Ishikawa (cell line): ENCODE results near the gene PRKCE.

Experiments
- CEBPB ChIP-seq: IDR thresholded peaks from 2 replicates; pipeline ENCODE4 v1.6.1; 2012
- EGR1 ChIP-seq: IDR thresholded peaks from 2 replicates; pipeline ENCODE4 v1.6.1; 2012
- EP300 ChIP-seq: IDR thresholded peaks from 2 replicates; pipeline ENCODE4 v1.6.1; 2012; ENCODE audit warnings: borderline replicate concordance
- FOXM1 ChIP-seq: IDR thresholded peaks from 2 replicates; pipeline ENCODE4 v1.6.1; 2012; ENCODE audit warnings: low read depth, borderline replicate concordance
- MAX ChIP-seq: IDR thresholded peaks from 2 replicates; pipeline ENCODE4 v1.6.1; 2012
- NFIC ChIP-seq: IDR thresholded peaks from 2 replicates; pipeline ENCODE4 v1.6.1; 2012
- RAD21 ChIP-seq: IDR thresholded peaks from 2 replicates; pipeline ENCODE4 v1.6.1; 2012; ENCODE audit warnings: low read depth
- REST ChIP-seq: IDR thresholded peaks from 2 replicates; pipeline ENCODE4 v1.6.1; 2012; ENCODE audit warnings: low read depth, mild to moderate bottlenecking
- TAF1 ChIP-seq: IDR thresholded peaks from 2 replicates; pipeline ENCODE4 v1.6.1; 2012; ENCODE audit warnings: low read depth, mild to moderate bottlenecking
- TEAD4 ChIP-seq: IDR thresholded peaks from 2 replicates; pipeline ENCODE4 v1.6.1; 2012
- USF1 ChIP-seq: IDR thresholded peaks from 2 replicates; pipeline ENCODE4 v1.6.1; 2012
- YY1 ChIP-seq: IDR thresholded peaks from 2 replicates; pipeline ENCODE4 v1.6.1; 2012; ENCODE audit warnings: low read depth
- ZBTB7A ChIP-seq: IDR thresholded peaks from 2 replicates; pipeline ENCODE4 v1.6.1; 2012; ENCODE audit warnings: low read depth

- TF ChIP-seq EP300 = no peak
- no peak for TF ChIP-seq NFIC
- no peak for TF ChIP-seq REST
- TF ChIP-seq YY1 = no peak
- TF ChIP-seq USF1 = no peak
- no peak for TF ChIP-seq RAD21
- TF ChIP-seq MAX = no peak
- no peak for TF ChIP-seq TAF1
- no peak for TF ChIP-seq TEAD4
- TF ChIP-seq EGR1 = no peak
- TF ChIP-seq ZBTB7A = no peak
- no peak for TF ChIP-seq FOXM1
- TF ChIP-seq CEBPB = no peak
These were observed 13.3 kb downstream of the PRKCE start for GRCh38 chr2:45664635-45665261.
